ENCODE results near the gene PEX11A.

The PEX11A gene

DNA sequence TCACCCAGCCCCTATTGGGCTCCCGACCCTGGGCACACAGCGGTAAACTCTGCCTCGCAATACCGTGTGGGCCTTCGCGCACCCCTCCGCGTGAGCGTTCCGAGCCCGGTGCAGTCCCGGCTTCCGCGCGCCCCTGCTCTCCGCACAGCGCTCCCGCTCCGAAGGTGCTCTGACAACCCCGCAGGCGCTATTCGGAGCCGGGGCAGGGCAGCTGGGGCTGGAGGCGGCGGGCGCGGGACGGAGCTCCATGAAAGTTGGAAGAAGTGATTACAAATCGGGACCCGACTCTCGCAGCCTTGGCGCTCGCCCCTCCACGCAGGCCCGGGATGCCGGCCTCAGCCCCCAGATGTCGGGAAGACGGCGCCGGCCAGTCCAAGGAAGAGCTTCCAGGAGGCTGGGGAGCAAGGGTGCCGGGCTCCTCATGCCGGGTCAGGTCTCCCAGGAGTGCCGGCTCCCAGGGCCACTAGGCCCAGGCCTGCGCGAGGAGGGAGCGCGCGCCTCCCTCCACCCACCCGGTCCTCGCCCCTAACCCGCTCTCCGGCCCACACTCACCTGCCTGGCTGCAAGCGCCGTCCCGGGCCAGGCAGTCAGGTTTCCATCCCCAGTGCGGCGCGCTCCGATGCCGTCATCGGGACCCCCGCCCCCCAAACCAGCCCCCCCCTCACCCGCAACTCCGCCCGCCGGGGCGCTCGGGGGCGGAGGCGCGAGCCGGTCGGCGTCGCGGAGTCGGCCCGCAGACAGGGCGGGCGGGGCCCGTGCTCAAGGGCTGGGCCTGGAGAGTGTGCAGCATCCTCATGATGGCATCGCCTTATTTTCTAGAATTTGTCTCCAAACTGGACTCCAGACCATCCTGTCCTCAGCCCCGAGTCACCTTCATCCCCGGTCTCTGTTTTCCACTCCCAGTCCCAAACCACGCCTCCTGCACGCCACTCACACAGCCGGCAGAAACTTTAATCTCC, 35.4 kb downstream of the PEX11A start, which contains the start of gene KIF7:
KIF7 (minus strand) TSS at position 621 of the 959 bp plus-strand sequence. CDS start 2,537 bp downstream, outside the sequence.
- DNase-seq (ENCODE audit: low spot score) = no peak

DNA sequence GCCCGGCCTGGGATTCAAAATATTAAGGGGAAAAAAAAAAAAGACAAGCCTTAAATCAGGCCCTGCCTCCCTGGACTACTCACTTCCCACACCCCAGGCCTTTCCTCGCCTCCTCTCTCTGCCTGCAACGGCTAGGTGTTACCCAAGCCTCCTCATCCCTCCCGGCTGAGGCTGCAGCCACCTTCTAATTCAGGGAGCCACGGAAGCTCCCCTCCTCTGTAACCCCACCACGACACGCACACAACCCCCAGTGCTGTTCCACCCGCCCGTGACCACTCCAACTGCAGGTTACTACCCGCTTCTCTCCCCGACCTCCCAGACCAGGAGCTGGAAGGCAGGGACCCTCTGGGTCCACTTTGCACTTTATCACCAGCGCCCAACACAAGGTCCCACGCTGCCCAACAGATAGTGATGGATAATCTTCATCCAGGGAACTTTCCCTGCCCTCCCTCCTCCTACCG, 36.2 kb downstream of the PEX11A start:
- DNase-seq (ENCODE audit: low spot score) = no peak

DNA sequence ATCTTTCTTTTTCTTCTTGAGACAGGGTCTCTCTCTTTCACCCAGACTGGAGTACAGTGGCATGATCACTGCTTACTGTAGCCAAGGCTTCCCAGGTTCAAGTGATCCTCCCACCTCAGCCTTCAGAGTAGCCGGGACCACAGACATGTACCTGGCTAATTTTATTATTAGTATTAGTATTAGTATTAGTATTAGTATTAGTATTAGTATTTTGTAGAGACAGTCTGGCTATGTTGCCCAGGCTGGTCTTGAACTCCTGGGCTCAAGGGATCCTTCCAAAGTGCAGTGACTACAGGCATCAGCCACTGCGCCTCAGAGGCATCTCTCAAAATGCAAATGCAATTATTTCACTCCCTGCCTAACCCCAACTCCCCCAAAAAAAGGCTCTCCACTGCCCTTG, 37.0 kb downstream of the PEX11A start:
- no peak for DNase-seq (ENCODE audit: low spot score)

DNA sequence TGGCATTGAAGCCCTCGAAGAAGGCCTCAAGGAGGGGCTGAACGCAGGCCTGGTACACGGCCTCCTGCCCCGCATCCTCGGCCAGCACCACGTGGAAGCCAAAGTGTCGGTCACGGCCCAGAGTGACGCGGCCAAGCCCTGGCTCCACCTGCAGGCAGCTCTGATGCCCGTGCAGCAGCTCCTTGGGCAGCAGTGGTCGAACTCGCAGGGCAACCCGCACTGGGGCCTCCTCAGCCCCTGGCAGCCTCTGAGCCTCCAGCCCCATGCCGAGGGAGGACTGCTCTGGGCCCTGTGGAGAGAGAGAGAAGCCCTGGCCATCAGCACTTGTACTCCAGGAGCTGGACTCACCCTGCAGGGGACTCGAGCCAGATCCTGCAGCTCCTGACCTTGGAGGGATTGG, 37.9 kb downstream of the PEX11A start:
- no peak for DNase-seq (ENCODE audit: low spot score)

DNA sequence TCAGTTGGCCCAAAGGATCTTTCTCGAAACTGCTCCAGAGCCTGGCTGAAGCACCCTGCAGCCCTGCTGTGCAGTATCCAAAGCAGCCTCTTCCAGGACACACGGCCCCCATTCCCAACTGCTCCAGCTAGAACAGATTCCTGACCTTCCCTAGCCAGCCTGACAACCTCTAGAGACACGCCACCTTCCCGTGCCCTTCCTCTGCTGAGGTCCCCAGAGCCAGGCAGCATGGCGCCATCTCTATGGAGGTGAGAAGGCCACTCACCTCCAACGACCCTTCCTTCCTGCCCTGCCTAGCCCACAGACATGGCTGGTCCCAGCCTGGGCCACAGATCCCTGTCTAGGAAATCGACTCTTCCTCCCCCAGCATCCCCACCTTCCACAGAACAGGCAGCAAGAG, 38.4 kb downstream of the PEX11A start:
- no peak for DNase-seq (ENCODE audit: low spot score)

DNA sequence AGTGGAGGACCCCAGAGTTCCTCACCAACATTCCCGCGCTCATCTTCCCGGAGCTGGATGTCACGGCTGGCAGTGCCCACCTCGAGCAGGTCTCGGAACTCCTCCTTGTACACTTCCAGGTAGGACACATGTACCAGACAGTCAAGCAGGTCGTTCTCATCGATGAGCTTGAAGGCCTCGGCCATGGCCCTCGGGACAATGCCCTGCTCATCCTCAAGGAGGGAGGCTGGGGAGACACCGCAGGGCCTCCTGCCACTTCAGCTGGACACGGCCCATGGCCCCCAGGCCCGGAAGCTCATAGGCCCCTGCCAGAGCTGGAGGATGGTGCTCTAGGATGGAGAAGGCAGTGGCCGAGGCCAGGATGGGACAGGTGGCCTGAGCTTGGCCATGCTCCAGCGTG, 40.8 kb downstream of the PEX11A start:
- DNase-seq (ENCODE audit: low spot score) = no peak

DNA sequence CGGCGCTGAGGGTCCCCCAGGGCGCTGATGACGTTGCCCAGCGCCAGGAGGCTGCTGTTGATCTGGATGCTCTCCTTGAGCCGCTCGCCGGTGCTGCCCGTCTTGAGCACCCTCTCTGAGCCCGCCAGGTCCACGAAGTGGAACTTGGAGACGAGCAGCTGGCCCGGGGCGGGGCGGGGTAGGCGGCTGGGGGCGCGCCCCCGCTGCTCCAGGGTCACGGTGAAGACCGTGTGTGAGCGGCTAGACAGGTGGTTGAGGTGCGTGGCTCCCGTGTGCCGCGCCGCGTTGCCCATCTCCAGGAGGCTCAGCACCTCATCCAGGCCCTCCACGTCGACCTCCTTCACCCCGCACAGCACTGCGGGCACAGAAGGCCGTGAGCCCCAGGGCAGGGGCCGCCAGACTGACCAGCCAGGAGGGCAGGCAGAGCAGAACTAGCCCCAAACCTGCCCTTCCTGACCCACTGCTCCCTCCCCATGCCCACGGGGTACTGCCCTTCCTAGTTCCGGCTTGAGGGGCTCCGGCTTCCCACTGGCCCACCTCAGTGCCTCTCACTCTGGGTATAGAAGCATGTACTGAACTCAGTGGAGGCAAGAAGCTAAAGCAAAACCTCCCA, 41.4 kb downstream of the PEX11A start:
- DNase-seq (ENCODE audit: low spot score) = no peak

DNA sequence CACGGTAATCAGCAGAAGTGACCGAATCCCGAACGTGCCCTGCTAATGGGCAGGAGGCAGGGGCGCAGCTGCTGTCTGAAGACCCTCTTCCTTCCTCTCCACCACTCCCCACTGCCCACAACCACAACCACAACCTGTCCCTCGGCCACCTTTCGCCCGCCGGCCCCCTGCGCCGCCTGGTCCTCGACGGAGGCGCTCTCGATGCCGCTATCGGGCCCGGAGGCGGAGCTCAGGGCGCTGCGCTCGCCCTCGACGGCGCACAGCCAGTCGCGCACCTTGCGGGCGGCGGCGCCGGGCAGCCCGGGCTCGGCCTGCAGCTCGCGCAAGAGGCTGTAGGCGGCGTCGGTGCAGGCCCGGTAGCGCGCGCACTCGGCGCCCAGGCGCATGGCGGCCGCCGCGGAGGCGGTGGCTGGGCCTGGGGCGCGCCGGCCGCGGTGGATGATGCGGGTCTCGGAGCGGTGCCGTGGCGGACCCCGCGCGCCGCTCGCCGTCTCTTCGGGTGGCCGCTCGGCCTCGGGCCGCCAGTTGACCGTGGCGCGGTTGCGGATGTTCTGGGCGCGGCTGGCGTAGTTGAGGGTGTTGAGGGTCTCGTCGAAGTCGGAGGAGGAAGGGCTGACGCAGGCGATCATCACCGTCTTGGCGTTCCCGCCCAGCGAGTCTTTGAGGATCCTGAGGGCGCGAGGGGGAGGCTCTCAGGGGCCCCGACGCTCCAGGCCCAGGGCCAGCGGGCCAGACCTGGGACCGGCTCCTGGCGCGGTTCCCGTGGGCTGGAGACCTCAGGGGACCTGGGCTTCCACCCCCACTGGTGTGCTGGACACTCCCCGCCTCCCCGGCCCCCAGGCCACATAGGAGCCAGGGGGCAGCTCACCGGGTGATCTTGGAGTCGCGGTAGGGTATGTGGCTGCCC, 42.2 kb downstream of the PEX11A start:
- no peak for DNase-seq (ENCODE audit: low spot score)

DNA sequence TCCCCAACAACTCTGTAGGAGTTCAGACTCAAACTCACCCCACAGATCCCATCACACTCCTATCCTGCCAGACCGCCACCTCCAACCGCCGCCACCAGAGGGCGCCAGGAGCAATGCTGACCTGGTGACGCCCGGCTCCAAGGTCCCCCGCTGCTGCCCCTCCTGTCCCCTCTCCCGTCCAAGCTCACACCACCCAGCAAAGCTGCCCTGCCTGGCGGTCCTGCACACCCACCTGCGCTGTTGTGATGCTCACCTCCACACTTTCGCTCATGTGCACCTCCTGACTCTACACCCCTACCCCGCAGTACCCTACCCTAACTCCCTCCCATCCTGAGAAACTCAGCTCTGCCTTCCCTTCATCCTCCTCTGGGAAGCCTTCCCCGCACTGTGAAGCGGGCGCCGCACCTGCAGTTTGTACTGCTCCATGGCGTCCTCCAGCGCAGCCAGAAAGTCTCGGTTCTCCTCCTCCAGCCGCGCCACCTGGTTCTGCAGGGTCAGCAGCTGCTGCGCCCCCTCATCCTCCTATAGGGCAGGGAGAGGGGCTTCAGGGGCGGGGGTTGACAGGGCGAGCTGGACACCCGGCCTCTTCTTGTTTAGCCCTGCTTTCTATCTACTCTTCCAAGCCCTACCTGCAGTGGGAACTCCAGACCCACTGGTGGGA, 43.2 kb downstream of the PEX11A start:
- DNase-seq (ENCODE audit: low spot score) = peak; percentile 52

DNA sequence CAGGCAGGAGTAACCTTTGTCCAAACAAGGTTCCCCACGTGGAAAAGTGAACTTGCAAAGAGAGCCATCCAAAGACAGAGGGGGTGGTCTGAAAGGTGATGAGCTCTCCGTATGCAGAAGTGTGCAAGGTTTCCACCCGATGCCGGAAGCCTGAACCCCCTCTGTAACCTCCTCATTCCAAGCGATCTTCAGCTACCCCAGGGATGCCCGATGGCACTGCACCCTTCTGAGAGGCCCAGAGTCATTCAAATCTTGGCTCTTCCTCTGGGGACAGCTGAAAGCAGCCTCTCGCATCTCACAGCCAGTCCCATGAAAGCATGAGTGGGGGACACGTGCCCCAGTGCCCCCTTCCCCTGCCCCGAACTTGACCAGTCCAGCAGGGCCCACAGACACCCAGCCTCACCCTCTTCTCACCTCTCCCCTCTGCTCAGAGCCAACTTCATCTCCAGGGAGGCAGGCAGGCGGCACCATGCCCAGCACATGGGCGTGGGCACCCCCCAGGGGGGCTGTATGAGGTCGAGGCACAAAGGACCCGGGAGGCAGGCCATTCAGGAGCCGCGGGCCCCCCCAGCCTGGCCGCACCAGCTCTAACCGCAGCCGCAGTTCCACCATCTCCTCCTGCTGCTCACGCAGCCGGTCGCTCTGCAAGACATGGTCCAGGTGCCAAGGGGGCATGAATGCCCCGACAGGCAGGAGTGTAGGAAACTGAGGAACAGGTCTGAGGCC, 44.0 kb downstream of the PEX11A start:
- DNase-seq (ENCODE audit: low spot score) = no peak

DNA sequence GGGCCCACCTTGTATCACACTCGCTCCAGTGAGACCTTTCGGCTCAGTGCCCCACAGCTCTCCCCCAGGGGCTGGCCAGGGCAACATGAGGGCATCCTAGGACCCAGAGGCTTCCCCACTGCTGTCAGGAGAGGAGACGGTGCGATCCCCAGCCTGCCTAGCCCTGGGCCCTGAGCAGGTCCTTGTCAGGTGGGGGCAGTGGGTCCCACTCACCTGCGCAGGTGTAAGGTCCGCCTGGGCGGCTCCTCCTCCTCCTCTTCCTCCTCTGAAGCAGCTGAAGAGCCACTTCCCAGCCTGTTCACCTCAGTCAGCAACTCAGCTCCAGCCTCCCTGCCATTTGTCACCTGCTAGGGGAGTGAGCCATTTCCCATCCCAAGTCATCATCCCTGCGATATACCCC, 44.9 kb downstream of the PEX11A start:
- DNase-seq (ENCODE audit: low spot score) = no peak

DNA sequence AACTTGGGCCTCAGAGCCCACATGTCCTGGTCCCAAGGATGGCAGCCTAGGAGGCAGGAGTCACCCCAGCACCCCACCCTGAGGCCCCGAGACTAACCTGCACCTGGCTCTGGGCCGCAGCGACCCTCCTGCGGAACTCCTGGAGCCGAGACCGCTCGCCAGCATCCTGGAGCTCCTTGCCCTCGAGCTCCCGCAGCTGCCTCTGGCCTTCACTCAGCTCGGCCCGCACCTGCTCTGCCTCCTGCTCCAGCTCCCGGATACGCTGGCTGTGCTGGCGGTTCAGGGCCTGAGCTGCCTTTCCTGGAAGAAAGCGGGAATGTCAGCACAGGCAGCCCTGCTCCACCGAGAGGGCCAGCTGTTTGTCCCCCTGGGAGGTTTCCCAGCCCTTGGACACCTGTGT, 48.4 kb downstream of the PEX11A start:
- DNase-seq (ENCODE audit: low spot score) = no peak

DNA sequence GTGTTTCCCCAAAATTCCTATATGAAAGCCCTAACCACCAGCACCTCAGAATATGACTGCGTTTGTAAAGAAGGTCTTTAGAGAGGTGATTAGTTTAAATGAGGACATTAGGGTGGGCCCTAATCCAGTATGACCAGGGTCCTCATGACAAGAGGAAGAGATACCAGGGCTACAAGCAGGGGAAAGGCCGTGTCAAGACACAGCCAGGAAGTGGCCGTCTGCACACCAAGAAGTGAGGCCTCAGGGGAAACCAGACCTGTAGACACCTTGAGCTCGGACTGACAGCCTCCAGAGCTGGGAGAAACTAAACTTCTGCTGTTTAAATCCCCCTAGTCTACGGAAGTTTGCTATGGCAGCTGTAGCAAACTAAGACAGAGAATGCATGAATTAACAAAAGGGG, 49.5 kb downstream of the PEX11A start:
- DNase-seq (ENCODE audit: low spot score) = no peak

DNA sequence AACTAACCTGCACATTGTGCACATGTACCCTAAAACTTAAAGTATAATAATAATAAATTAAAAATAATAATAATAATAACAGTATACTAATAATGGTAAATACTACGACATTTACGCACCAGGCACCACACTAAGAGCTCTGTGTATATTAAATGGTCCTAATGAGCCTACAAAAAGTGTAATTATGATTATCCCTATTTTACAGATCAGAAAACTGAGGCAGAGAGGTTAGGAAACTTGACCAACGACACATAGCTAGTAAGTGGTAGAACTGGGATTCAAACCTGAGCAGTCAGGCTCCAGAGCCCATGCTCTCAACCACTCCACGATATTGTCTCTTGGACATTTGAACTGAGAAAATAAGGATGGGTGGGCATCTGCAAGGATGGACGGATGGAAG, 50.3 kb downstream of the PEX11A start:
- DNase-seq (ENCODE audit: low spot score) = no peak

DNA sequence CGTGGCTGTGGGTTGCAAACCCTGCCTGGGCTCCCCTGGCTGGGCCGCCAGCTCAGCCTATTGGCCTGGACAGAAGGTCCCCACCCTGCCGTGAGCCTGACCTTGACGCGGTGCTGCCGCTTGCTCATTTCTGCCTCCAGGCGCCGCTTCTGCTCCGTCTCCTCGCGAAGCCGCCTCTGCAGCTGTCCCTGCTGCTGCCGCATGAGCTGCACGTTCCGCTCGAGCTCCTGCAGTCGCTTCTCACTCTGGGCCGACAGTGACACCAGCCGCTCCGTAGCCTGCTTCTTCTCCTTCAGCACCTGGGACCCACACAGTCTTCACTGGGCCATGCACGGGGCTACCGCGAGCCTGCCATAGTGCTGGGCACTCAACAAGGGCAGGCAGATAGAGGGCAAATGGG, 57.0 kb downstream of the PEX11A start:
- no peak for DNase-seq (ENCODE audit: low spot score)

DNA sequence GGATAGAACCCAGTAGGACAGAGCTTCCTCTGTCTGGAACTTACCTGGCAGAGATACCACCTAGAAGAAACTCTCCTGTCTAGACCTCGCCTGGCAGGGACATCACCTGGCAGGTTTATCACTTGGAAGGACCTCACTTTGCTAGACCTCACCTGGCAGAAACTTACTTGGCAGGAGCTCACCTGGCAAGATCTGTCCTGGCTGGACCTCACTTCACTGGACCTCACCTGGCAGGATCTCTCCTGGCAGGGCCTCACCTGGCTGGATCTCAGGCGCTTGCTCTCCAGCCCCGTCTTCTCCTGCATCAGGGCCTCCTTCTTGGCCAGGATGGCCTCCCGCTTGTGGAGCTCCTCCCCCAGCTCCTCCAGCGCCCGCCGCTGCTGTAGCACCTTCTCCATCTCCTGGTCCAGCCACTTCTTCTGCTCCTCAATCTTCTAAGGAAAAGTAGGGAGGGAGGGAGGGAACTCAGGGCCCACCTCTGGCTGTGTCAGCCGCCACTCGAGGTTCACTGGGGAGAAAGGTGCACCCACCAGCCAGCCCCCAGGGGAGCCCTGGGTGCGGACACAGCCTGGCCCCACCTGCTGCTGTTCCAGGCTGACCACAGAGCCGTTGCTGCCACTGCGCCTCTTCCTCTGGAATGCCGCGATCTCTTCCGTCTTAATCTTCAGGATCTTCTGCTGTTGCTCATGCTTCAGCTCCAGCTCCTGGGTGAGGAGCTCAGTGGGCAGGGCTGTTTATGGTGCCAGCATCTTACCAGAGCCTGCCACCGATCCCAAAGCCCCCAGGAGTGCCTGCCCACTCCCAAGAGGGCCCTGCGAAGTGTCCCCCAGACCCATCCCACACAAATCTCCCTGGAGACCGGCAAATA, 57.8 kb downstream of the PEX11A start:
- DNase-seq (ENCODE audit: low spot score) = no peak

DNA sequence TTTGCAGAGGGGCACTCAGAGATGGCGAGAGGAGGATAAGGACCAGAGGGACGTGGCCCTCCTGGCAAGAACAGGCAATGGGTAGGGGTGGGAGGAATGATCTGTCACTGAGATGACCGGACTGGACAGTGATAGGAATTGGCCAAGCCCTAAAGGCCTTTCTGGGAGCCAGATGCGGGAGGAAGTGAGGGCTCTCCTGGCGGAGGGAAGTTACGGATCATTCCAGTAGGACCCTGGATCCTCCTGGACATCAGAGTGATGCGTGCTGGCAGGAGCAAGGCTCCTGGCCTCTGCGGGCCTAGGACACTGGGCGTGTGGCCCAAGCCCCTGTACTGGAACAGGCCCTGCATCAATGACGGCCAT, 58.7 kb downstream of the PEX11A start:
- DNase-seq (ENCODE audit: low spot score) = no peak
